ENCODE measurements around the gene DCAF15.
"Not testable (repeated sequence)": the region's sequence is repeated elsewhere in the genome, so short reads cannot be mapped to it uniquely, and the experiment has no call there.

The DCAF15 gene

GRCh38 chr19:13952154-13952930 is at the start of gene DCAF15:
Gene DCAF15, plus strand, starts transcription at chr19:13952509. Its CDS starts 4 bp downstream, at chr19:13952513.
- peak; percentile 99 for DNase-seq (ENCODE audit: low read depth, low spot score)

GRCh38 chr19:13902993-13903555 is 49.2 kb upstream of the DCAF15 start:
- no peak for DNase-seq (ENCODE audit: low read depth, low spot score)

- DNase-seq (ENCODE audit: low read depth, low spot score) = peak; percentile 88
Measured at GRCh38 chr19:13905634-13906520, 46.4 kb upstream of the DCAF15 start, which contains the start of the genes BRME1 and CC2D1A. Gene BRME1, minus strand, starts transcription at chr19:13906117. Its CDS starts 1,225 bp downstream, at chr19:13904892. Gene CC2D1A, plus strand, starts transcription at chr19:13906201. Its CDS starts 241 bp downstream, at chr19:13906442.

- DNase-seq (ENCODE audit: low read depth, low spot score) = no peak
Measured at GRCh38 chr19:13906521-13906904, 45.8 kb upstream of the DCAF15 start.

GRCh38 chr19:13906910-13907309 is 45.4 kb upstream of the DCAF15 start:
- no peak for DNase-seq (ENCODE audit: low read depth, low spot score)

GRCh38 chr19:13908674-13909073 is 43.6 kb upstream of the DCAF15 start:
- DNase-seq (ENCODE audit: low read depth, low spot score) = no peak

- DNase-seq (ENCODE audit: low read depth, low spot score) = no peak
Measured at GRCh38 chr19:13909430-13909829, 42.9 kb upstream of the DCAF15 start.

- DNase-seq (ENCODE audit: low read depth, low spot score) = no peak
Measured at GRCh38 chr19:13913352-13913751, 39.0 kb upstream of the DCAF15 start.

GRCh38 chr19:13914777-13915176 is 37.5 kb upstream of the DCAF15 start:
- DNase-seq (ENCODE audit: low read depth, low spot score) = no peak

- DNase-seq (ENCODE audit: low read depth, low spot score) = no peak
Measured at GRCh38 chr19:13917888-13918406, 34.4 kb upstream of the DCAF15 start.

GRCh38 chr19:13918726-13919411 is 33.4 kb upstream of the DCAF15 start:
- DNase-seq (ENCODE audit: low read depth, low spot score) = no peak

- no peak for DNase-seq (ENCODE audit: low read depth, low spot score)
Measured at GRCh38 chr19:13920524-13920923, 31.8 kb upstream of the DCAF15 start.

GRCh38 chr19:13920940-13921747 is 31.2 kb upstream of the DCAF15 start:
- no peak for DNase-seq (ENCODE audit: low read depth, low spot score)

GRCh38 chr19:13922118-13922517 is 30.2 kb upstream of the DCAF15 start:
- DNase-seq (ENCODE audit: low read depth, low spot score) = not testable (repeated sequence)

GRCh38 chr19:13923194-13923987 is 28.9 kb upstream of the DCAF15 start:
- no peak for DNase-seq (ENCODE audit: low read depth, low spot score)

- DNase-seq (ENCODE audit: low read depth, low spot score) = no peak
Measured at GRCh38 chr19:13926010-13926409, 26.3 kb upstream of the DCAF15 start.

GRCh38 chr19:13926715-13927114 is 25.6 kb upstream of the DCAF15 start:
- no peak for DNase-seq (ENCODE audit: low read depth, low spot score)

- DNase-seq (ENCODE audit: low read depth, low spot score) = no peak
Measured at GRCh38 chr19:13929340-13929739, 23.0 kb upstream of the DCAF15 start.

- no peak for DNase-seq (ENCODE audit: low read depth, low spot score)
Measured at GRCh38 chr19:13929956-13930355, 22.4 kb upstream of the DCAF15 start.

GRCh38 chr19:13930402-13930801 is 21.9 kb upstream of the DCAF15 start:
- no peak for DNase-seq (ENCODE audit: low read depth, low spot score)
